ENCODE measurements around the gene GPBP1L1.

GRCh38 chr1:45659222-45659621 is 27.1 kb downstream of the GPBP1L1 start:
- TF ChIP-seq EZH2 (IDR thresholded peaks at IDR 0.05; ENCODE audit: insufficient read depth, poor library complexity, severe bottlenecking) = no peak
- no peak for TF ChIP-seq EZH2phosphoT487 (IDR thresholded peaks at IDR 0.05; ENCODE audit: insufficient read depth, low read depth)

All from GM23248 (cell line).